Progenitor cell of endocrine pancreas (in vitro differentiated cells): ENCODE measurements around the gene IQCK. TPM values are rescaled to one million over a fixed set of nuclear protein-coding genes. Genes with fewer than 3 reads are reported as not detected.

Experiments used
- DNase-seq: peaks from one replicate; pipeline ENCODE4 v3.0.0; 2021; ENCODE audit warnings: low spot score; ENCODE audit not compliant: unreplicated experiment
- H3K27ac Mint-ChIP-seq: 2 replicates; pipeline ENCODE4 v1.8.0; 2021; ENCODE audit warnings: mild to moderate bottlenecking, moderate library complexity, mixed read lengths
- H3K27me3 Mint-ChIP-seq: 2 replicates; pipeline ENCODE4 v1.8.0; 2021; ENCODE audit warnings: mixed read lengths
- H3K36me3 Mint-ChIP-seq: 2 replicates; pipeline ENCODE4 v1.8.0; 2022; ENCODE audit warnings: mixed read lengths; ENCODE audit not compliant: insufficient read depth
- H3K4me1 Mint-ChIP-seq: 2 replicates; pipeline ENCODE4 v1.8.0; 2021; ENCODE audit warnings: low read depth, mixed read lengths
- H3K4me3 Mint-ChIP-seq: 2 replicates; pipeline ENCODE4 v1.8.0; 2021; ENCODE audit warnings: low read depth, mild to moderate bottlenecking, moderate library complexity, mixed read lengths
- H3K9me3 Mint-ChIP-seq: 2 replicates; pipeline ENCODE4 v1.8.0; 2021; ENCODE audit warnings: low read depth, mixed read lengths
- CTCF ChIP-seq: fragments of 200-600 bp; sonication (generic); IDR thresholded peaks from one replicate; pipeline ENCODE4 v1.5.0; 2021; ENCODE audit warnings: antibody characterized with exemption, mild to moderate bottlenecking; ENCODE audit not compliant: unreplicated experiment
- total RNA-seq: library from RNA; stranded (reverse); gene quantifications from 2 replicates; pipeline ENCODE4 v1.2.1, GENCODE V29; 2021

IQCK gene
- total RNA-seq, 1 donor from 2014 or later: 33.2 TPM

DNA sequence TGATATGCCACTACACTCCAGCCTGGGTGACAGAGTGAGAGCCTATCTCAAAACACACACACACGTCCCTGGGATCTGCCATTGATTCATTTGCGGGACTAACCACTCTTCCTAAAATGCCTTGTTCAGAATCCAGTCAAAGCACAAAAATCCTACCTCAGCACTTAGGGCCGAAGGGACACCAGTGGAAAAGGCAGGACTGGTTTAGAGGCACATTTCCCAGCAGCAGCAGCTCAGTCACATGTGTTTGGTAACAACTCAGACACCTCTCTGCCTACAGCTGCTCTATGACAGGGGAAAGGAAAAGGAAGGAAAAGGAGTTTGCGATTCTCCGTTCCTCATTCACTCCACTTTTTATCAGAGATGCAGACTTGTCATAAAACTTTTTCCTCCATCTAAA, 12.2 kb upstream of the IQCK start:
- no peaks in the 10 kb centered on the region for H3K27me3 Mint-ChIP-seq
- H3K4me3 Mint-ChIP-seq: no peak overlapping the region
- H3K36me3 Mint-ChIP-seq: peaks cover 31% of the 10 kb centered on the region
- no peak for TF ChIP-seq CTCF
- DNase-seq: no peak
- H3K9me3 Mint-ChIP-seq: no peaks in the 10 kb centered on the region
- no peak overlapping the region for H3K27ac Mint-ChIP-seq
- H3K4me1 Mint-ChIP-seq: no peaks in the 10 kb centered on the region

DNA sequence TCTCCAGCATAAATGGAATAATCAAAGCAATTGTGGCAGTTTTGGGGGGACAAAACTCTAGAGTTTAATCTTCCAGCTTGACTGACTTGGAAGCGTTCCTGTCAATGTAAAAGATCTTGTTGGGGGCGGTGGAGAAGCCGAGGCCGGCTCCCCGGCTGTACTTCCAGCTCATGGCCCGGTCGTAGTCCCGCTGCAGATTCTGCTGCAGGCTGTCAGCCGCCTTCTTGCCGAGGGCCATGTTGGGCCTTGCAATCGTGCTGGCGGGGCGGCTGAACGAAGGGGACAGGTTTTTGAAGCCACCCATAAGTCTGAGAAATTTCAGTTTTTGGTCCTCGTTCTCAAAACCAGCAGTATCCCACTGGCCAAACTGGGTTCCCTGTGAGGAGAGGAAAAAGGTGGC, 11.2 kb upstream of the IQCK start:
- H3K36me3 Mint-ChIP-seq: peaks cover 31% of the 10 kb centered on the region
- no peaks in the 10 kb centered on the region for H3K27me3 Mint-ChIP-seq
- H3K4me3 Mint-ChIP-seq: no peak overlapping the region
- no peak overlapping the region for H3K27ac Mint-ChIP-seq
- TF ChIP-seq CTCF: no peak
- no peaks in the 10 kb centered on the region for H3K9me3 Mint-ChIP-seq
- no peak for DNase-seq
- H3K4me1 Mint-ChIP-seq: no peaks in the 10 kb centered on the region

DNA sequence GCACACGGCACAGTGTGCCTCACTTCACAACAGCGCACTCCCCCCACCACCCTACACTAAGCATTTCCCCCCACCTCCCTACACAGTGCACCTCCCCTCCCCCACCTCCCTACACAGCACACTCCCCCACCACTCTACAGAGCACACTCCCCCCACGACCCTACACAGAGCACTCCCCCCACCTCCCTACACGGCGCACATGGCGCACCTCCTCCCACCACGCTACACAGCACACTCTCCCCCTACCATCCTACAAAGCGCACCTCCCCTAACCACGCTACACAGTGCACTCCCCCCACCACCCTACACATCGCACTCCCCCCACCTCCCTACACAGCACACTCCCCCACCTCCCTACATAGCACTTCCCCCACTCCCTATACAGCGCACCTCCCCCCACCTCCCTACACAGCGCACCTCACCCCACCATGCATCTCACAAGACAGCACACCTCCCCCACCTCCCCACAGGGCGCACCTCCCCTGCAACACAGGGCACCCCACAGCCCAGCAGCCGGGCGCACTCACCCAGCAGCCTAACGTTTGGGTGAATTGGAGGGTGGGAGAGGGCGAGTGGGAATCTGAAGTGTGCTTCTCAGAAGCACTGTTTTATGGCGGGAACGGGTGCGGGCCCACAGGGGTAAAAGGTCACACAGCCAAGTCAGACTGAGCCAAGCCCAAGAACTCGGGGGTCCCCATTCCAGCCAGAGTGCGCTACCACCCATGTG, 10.3 kb upstream of the IQCK start:
- Mint-ChIP-seq H3K4me1 (no peaks in the 10 kb centered on the region), H3K27me3 (no peaks in the 10 kb centered on the region), H3K27ac (no peak overlapping the region), H3K4me3 (no peak overlapping the region), H3K36me3 (peaks cover 27% of the 10 kb centered on the region), H3K9me3 (no peaks in the 10 kb centered on the region)
- no peak for TF ChIP-seq CTCF
- DNase-seq: no peak

DNA sequence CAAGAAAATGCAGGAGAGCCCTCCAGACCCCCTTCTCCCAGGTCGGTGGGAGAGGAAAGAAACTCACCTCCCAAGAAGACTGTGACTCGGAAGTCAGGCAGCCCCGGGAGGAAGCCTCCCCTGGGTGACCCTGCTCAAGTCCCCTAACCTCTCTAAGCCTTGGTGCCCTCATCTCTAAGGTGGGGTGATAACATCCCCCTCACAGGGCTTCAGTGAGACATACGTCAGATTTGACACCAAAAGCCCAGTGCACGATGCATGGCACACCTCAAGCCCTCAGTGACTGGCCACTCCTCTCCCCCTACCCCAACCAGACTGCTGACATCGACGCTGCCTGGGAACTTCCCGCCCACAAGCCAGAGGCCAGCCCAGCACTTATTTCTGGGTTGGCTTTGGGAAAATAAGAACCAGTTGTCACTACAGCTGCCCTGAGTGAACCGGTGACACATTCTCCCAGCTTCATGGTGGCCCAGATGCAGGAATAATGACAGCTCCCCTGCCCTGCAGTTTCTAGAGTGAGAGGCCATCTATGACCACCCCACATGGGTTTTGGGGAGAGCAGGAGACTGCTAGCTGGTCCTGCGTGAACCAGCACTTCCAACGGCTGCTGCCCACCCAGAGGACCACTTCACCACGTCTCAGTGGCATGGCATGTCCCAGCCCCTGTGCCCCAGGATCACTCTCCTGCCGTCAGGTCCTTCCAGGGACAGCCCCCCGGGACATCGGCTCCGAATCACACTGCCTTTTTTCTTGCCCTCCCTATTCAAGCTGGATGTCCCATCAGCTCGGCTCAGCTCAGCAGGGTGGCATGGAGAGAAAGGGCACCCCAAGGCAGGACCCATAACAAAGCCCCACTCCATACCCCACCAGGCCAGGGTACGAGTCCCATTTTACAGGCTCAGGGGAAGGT, 9.5 kb upstream of the IQCK start:
- TF ChIP-seq CTCF: no peak
- Mint-ChIP-seq H3K9me3 (no peaks in the 10 kb centered on the region), H3K27me3 (no peaks in the 10 kb centered on the region), H3K27ac (peak overlapping the region; percentile 35), H3K4me1 (no peaks in the 10 kb centered on the region), H3K4me3 (no peak overlapping the region), H3K36me3 (peaks cover 24% of the 10 kb centered on the region)
- DNase-seq: no peak

GRCh38 chr16:19709381-19710136, 8.5 kb upstream of the IQCK start:
- Mint-ChIP-seq H3K4me3 (no peak overlapping the region), H3K27ac (peak overlapping the region; percentile 27), H3K4me1 (no peaks in the 10 kb centered on the region), H3K27me3 (no peaks in the 10 kb centered on the region), H3K9me3 (no peaks in the 10 kb centered on the region), H3K36me3 (peaks cover 27% of the 10 kb centered on the region)
- no peak for TF ChIP-seq CTCF
- DNase-seq: no peak
